WERI-Rb-1 (cell line): ENCODE data around the gene P2RX2.

Experiments
- DNase-seq: peaks from one replicate; pipeline ENCODE4 v3.0.0-alpha.2; 2020
- H3K27ac ChIP-seq: fragments of 250-450 bp; sonication (Bioruptor Pico); 2 replicates; pipeline ENCODE4 v1.5.1; 2020; ENCODE audit warnings: mild to moderate bottlenecking, moderate library complexity
- H3K27me3 ChIP-seq: fragments of 250-450 bp; sonication (Bioruptor Pico); 2 replicates; pipeline ENCODE4 v1.5.1; 2021; ENCODE audit warnings: mild to moderate bottlenecking, low read depth, moderate library complexity; ENCODE audit not compliant: insufficient read depth, severe bottlenecking
- H3K36me3 ChIP-seq: fragments of 250-450 bp; sonication (Bioruptor Pico); 2 replicates; pipeline ENCODE4 v1.5.1; 2020; ENCODE audit warnings: mild to moderate bottlenecking, moderate library complexity
- H3K4me3 ChIP-seq: 2 replicates; pipeline ENCODE4 v1.5.1; 2011; ENCODE audit warnings: low read depth, mild to moderate bottlenecking, control low read depth, low read length
- H3K9me3 ChIP-seq: fragments of 250-450 bp; sonication (Bioruptor Pico); 2 replicates; pipeline ENCODE4 v1.5.1; 2021; ENCODE audit warnings: mild to moderate bottlenecking, moderate library complexity; ENCODE audit not compliant: severe bottlenecking
- TF ChIP-seq, protein P1 (sequence below): IDR thresholded peaks from 2 replicates; pipeline ENCODE4 v1.5.1; 2011; ENCODE audit warnings: low read depth, mild to moderate bottlenecking, control low read depth, inconsistent platforms, low read length

The P2RX2 gene

GRCh38 chr12:132600048-132601032, 18.2 kb upstream of the P2RX2 start:
- no peaks in the 10 kb centered on the region for H3K27me3 ChIP-seq
- peak; percentile 82 for DNase-seq
- no peak overlapping the region for H3K27ac ChIP-seq

DNA sequence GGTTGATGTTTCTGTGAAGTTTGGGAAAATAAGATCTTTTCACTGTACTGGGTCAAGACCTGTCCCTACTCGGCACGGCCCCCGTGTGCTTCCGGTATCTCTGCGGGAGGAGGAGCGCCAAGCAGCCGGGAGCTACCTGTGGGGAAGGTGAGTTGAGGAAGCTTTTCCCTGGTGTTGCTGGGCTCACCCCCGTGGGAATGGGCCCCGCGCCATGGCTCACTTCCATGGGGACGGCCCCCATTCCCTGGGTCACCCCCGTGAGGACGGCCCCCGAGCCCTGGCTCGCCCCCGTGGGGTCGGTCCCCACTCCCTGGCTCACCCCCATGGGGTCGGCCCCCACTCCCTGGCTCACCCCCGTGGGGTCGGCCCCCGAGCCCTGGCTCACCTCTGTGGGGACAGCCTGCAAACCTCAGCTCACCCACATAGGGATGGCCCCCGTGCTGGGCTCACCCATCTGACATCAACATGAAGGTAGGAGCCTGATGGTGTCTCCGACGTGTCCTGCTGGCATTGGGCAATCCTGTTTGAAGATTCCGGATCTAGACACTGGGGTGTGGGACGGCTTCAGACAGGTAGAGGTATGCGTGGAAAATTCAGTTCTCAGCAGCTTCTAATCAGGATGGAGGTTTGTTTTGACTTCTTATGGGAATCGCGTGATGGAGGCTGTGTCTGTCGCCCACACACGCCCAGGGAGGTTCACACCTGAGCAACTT, 17.2 kb upstream of the P2RX2 start:
- TF ChIP-seq, protein P1, sequence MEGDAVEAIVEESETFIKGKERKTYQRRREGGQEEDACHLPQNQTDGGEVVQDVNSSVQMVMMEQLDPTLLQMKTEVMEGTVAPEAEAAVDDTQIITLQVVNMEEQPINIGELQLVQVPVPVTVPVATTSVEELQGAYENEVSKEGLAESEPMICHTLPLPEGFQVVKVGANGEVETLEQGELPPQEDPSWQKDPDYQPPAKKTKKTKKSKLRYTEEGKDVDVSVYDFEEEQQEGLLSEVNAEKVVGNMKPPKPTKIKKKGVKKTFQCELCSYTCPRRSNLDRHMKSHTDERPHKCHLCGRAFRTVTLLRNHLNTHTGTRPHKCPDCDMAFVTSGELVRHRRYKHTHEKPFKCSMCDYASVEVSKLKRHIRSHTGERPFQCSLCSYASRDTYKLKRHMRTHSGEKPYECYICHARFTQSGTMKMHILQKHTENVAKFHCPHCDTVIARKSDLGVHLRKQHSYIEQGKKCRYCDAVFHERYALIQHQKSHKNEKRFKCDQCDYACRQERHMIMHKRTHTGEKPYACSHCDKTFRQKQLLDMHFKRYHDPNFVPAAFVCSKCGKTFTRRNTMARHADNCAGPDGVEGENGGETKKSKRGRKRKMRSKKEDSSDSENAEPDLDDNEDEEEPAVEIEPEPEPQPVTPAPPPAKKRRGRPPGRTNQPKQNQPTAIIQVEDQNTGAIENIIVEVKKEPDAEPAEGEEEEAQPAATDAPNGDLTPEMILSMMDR: no peak
- no peak for DNase-seq
- Histone ChIP-seq H3K9me3 (no peaks in the 10 kb centered on the region), H3K4me3 (no peak overlapping the region), H3K36me3 (no peaks in the 10 kb centered on the region), H3K27ac (no peak overlapping the region), H3K27me3 (no peaks in the 10 kb centered on the region)

More at GRCh38 chr12:132600048-132601032, 18.2 kb upstream of the P2RX2 start:
- H3K36me3 ChIP-seq: no peaks in the 10 kb centered on the region
- TF ChIP-seq, protein P1: peak; percentile 90
- H3K9me3 ChIP-seq: no peaks in the 10 kb centered on the region
- H3K4me3 ChIP-seq: peak overlapping the region; percentile 27; the same call in 1 of the 2 replicates

DNA sequence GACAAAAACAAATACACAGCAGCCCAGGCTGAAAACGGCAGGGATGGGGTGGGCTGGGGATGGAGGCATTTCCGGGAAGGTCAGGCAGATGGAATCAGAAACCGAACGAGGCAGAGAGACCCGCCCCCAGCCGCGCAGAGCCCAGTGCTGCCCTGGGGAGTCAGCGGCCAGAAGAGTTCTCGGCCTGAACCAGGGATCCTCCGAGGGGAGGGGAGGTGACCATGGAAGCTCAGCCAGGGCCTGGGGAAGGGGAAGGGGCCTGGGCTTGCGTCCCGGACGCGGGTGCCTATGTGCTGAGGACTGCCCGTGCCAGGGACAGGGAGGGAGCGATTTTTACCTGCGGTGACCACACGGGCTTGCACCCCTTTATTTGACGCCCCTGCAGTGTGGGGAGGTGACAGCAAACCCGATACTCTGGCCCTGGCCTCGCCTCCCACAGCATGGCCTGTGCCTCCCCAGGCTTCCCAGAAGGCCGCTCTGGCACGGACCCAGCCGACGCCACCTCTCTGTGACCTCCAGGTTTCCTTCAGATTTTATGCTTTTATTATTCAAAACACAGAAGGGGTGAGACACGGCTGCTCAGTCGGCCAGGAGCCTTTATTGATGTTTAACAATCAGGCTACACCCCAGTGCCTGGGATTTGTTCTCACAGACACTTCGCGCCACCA, 15.9 kb upstream of the P2RX2 start:
- Histone ChIP-seq H3K27me3 (no peaks in the 10 kb centered on the region), H3K9me3 (no peaks in the 10 kb centered on the region), H3K36me3 (no peaks in the 10 kb centered on the region), H3K4me3 (no peak overlapping the region), H3K27ac (peak overlapping the region; percentile 16; the same call in 1 of the 2 replicates)
- peak; percentile 57 for DNase-seq
- TF ChIP-seq, protein P1: no peak

DNA sequence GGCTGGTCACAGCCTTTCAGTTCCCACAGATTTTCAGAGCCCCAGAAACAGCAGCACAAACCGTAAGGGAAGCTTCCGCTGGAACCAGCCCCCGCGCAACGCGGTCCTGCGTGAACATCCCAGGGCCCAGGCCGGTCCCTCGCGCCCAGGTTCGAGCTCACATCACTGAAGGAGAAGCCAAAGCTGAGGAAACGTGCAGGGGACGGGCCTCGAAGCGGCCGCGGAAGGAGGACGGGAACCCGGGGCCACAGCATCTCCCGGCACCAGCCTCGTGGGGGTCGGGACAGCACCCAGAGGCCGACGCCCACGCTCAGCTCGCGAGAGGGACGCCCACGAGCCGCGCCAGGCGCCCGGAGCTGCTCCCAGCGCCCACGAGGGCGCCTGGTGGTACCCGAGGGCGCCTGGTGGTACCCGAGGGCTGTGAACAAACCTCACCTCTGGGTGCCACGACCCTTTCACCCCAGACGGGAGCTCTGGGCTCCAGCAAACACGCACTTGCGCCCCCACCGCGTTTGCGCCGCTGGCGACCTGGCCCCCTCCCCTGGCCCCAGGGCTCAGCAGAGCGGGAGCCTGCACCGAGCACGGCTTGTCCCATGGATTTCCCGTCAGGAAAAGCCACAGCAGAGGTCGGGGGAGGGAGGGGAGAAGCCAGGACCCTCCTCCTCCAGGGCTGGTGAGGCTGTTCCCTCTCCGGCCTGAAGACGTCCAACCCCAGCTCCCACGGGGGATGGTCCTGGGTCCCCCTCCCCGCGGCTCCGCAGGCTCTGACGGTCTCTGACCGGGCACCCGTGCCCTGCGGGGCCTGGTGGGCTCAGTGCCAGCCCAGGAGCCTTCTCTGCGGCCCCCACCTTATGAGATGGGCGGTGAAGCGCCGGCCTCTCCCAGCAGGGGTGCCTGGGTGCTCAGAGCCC, 15.1 kb upstream of the P2RX2 start:
- no peaks in the 10 kb centered on the region for H3K9me3 ChIP-seq
- TF ChIP-seq, protein P1: no peak
- peak; percentile 6 for DNase-seq
- no peak overlapping the region for H3K27ac ChIP-seq
- no peaks in the 10 kb centered on the region for H3K27me3 ChIP-seq
- no peak overlapping the region for H3K4me3 ChIP-seq
- H3K36me3 ChIP-seq: no peaks in the 10 kb centered on the region

- no peak overlapping the region for H3K4me3 ChIP-seq
- DNase-seq: no peak
- no peak overlapping the region for H3K27ac ChIP-seq
- TF ChIP-seq, protein P1: no peak
- H3K9me3 ChIP-seq: no peaks in the 10 kb centered on the region
- no peaks in the 10 kb centered on the region for H3K36me3 ChIP-seq
- H3K27me3 ChIP-seq: no peaks in the 10 kb centered on the region
Observed at GRCh38 chr12:132604151-132604618, 14.4 kb upstream of the P2RX2 start.
